Thyroid gland (tissue), 4 donors: ENCODE data around the gene HTR2A. TPM values are rescaled to one million over a fixed set of nuclear protein-coding genes. Genes with fewer than 3 reads are reported as not detected.

Experiments
- DNase-seq, 2 donors: peaks; one replicate each; pipeline ENCODE4 v3.0.0-alpha.2; 2019
- H3K27ac ChIP-seq, 3 donors: fragments of 200-600 bp; sonication (generic); 1 replicate in 2 of 3; 2 replicates in 1 of 3; pipeline ENCODE4 v1.5.1; 2016 to 2019; ENCODE audit warnings: mild to moderate bottlenecking in 1 of 3, moderate library complexity in 1 of 3
- H3K27me3 ChIP-seq: fragments of 200-600 bp; sonication (generic); one replicate; pipeline ENCODE4 v1.5.1; 2019
- H3K36me3 ChIP-seq, 2 donors: fragments of 200-600 bp; sonication (generic); one replicate each; pipeline ENCODE4 v1.5.1; 2016 to 2019
- H3K4me1 ChIP-seq, 2 donors: fragments of 200-600 bp; sonication (generic); one replicate each; pipeline ENCODE4 v1.5.1; 2017 to 2019
- H3K4me3 ChIP-seq, 3 donors: fragments of 200-600 bp; sonication (generic); replicated peaks in 1 of 3; 1 replicate in 2 of 3; 2 replicates in 1 of 3; pipeline ENCODE4 v1.5.1; 2016; ENCODE audit warnings: mild to moderate bottlenecking in 1 of 3
- H3K9me3 ChIP-seq: fragments of 200-600 bp; sonication (generic); one replicate; pipeline ENCODE4 v1.5.1; 2017
- POLR2A ChIP-seq, 2 donors: fragments of 450-650 bp; IDR thresholded peaks; one replicate each; pipeline ENCODE4 v1.6.1; 2017; ENCODE audit warnings: antibody characterized with exemption in 2 of 2, mild to moderate bottlenecking in 2 of 2, moderate library complexity in 1 of 2
- WGBS, 2 donors: methylation state at CpG; one replicate each; pipeline ENCODE4 v1.1.5; 2017; 5-methylcytosine and 5-hydroxymethylcytosine counted together
- intact Hi-C: fragments of 100-400 bp; cut with DNase I; formaldehyde crosslinking; loops from one replicate; pipeline ENCODE4 v1.15.1; 2023
- total RNA-seq, 4 donors: library from RNA; depleted of rRNA; stranded (reverse); fragments of >200 nt; gene quantifications; one replicate each; pipeline ENCODE4 v1.2.3, GENCODE V29; 2016
- TF ChIP-seq, protein P1 (sequence below), 6 experiments: fragments of 200-600 bp in 3 of 6; fragments of 450-650 bp in 3 of 6; sonication (generic) in 3 of 6; IDR thresholded peaks; one replicate each; pipeline ENCODE4 v1.5.1; 2016 to 2019; ENCODE audit warnings: antibody characterized with exemption in 6 of 6, mild to moderate bottlenecking in 2 of 6, inconsistent platforms in 1 of 6, moderate library complexity in 1 of 6

The HTR2A gene
- total RNA-seq, 4 donors from 2014 or later, result 0.22 TPM; not detected in 3

DNA sequence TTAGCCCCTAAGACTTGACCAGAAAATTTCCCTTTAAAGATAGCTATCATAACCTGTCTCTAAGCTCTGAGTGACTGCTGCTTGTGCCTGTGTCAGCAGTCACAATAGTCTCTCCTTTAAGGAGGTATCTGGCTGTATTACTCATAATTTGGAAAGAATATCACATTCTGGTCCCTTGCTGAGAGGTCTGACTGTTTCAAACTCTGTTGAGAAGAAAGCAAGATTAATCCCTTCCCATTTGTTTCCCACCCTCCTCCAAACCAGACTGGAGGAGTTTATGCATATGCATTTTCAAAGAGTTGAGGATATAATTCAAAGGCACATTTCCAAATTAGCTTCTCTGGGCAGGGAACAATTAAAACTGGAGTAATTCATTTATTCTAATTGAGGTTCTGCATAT lies 2.3 kb downstream of the HTR2A start:
- peak overlapping the region in 1 of 3 donors; percentile 38 for H3K27ac ChIP-seq
- intact Hi-C loops, result no loop called here
- H3K4me3 ChIP-seq, result peak overlapping the region in 2 of 3 donors; percentile 29 to 39
- H3K36me3 ChIP-seq, result no peaks in the 10 kb centered on the region
- DNase-seq, result no peak
- H3K4me1 ChIP-seq, result peaks cover 0 to 12% of the 10 kb centered on the region in 2 donors
- no peak for TF ChIP-seq POLR2A (IDR thresholded peaks at IDR 0.05)
- no peaks in the 10 kb centered on the region for H3K9me3 ChIP-seq
- H3K27me3 ChIP-seq, result no peaks in the 10 kb centered on the region

DNA sequence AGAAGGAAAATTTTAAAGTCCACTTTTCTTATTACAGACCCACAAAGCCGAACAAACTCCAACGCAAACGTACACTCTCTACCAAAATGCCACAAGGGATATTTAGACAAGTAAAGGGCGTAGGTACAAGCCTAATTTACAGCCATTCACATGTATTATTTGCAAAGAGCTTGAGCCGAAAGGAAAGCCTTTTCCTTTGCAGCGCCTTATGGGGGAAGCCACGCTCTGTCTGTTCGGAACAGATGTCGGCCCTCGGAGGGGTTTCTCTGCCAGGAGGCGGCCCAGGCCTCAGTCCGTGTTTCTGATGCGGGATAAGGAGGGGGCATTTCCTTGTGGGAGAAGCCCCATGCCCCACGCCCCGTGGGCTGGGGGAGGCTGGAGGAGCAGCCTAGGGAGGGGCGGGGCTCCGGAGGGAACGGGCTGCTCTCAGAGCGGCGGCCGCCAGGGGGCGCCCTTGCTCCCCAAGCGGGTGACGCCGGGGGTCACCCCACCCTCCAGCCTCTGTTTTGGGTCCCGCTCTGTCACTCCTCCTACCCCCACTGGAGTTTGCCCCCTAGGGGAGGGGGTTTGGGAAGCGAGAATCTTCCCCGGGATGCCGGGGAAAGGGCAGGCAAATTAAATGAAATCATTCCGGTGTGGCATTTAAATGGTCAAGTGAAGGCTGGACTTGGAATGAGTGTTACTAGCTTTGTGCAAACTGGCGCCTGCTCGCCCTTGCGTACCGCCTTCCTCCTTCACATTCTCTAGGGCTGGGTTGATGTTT lies 2.9 kb downstream of the HTR2A start:
- Histone ChIP-seq H3K4me3 (peak overlapping the region; percentile 18 to 39 (median 29)), H3K27ac (peak overlapping the region in 1 of 3 donors; percentile 38), H3K27me3 (no peaks in the 10 kb centered on the region), H3K9me3 (no peaks in the 10 kb centered on the region), H3K4me1 (peaks cover 0 to 12% of the 10 kb centered on the region in 2 donors), H3K36me3 (no peaks in the 10 kb centered on the region)
- TF ChIP-seq, protein P1, sequence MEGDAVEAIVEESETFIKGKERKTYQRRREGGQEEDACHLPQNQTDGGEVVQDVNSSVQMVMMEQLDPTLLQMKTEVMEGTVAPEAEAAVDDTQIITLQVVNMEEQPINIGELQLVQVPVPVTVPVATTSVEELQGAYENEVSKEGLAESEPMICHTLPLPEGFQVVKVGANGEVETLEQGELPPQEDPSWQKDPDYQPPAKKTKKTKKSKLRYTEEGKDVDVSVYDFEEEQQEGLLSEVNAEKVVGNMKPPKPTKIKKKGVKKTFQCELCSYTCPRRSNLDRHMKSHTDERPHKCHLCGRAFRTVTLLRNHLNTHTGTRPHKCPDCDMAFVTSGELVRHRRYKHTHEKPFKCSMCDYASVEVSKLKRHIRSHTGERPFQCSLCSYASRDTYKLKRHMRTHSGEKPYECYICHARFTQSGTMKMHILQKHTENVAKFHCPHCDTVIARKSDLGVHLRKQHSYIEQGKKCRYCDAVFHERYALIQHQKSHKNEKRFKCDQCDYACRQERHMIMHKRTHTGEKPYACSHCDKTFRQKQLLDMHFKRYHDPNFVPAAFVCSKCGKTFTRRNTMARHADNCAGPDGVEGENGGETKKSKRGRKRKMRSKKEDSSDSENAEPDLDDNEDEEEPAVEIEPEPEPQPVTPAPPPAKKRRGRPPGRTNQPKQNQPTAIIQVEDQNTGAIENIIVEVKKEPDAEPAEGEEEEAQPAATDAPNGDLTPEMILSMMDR (IDR thresholded peaks at IDR 0.05), result peak; percentile 72 to 99 (median 92)
- TF ChIP-seq POLR2A (IDR thresholded peaks at IDR 0.05), result no peak
- intact Hi-C loops, result no loop called here
- DNase-seq, result peak; percentile 68 to 74
- WGBS, 2 donors, result 2 to 4% methylated on average over 20 to 30 of the region's 34 CpGs

DNA sequence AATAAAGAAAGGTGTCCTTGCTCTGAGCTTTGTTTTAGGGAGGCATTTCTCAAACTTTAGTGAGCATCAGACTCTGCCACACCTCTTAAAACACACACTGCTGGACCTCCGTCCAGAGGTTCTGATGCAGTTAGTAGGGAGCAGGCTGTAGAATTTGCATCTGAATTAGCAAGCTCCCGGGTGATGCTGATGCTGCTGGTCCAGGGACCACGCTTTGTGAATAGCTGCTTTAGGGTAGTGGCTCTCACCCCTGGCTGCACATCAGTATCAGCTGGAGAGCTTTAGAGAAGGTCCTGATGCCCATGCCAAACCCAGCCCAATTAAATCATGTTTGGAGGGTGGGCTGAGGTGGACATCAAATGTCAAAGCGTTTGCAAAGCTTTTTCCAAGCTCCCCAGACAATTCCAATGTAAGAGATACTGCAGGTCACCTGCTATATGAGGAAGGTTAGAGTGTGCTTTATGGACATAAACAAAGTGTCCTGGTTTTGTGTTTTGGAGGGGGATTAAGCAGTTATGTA lies 3.6 kb downstream of the HTR2A start:
- 41 to 64% methylated on average over 4 of the region's 4 CpGs for WGBS, 2 donors
- no peak for DNase-seq
- intact Hi-C loops, result no loop called here
- Histone ChIP-seq H3K27me3 (no peaks in the 10 kb centered on the region), H3K9me3 (no peaks in the 10 kb centered on the region), H3K27ac (no peak overlapping the region), H3K36me3 (no peaks in the 10 kb centered on the region), H3K4me3 (peak overlapping the region in 1 of 3 donors; percentile 39), H3K4me1 (peaks cover 0 to 12% of the 10 kb centered on the region in 2 donors)
- no peak for TF ChIP-seq POLR2A (IDR thresholded peaks at IDR 0.05)
- TF ChIP-seq, protein P1 (IDR thresholded peaks at IDR 0.05), result no peak

DNA sequence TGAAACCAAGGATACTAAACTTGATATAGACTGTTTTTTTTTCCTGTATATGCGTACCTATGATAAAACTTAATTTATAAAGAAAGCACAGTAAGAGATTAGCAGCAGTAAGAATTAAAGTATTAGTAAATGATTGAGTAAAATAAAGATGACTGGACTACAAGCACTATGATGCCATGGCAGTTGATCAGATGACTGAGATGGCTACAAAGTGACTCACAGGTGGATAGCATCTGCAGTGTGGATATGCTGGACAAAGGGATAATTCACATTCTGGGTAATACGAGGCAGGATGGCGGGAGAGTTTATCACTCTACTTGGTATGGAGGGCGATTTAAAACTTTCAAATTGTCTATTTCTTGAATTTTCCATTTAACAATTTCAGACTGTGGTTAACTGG lies 11.8 kb downstream of the HTR2A start:
- no peak overlapping the region for H3K27ac ChIP-seq
- no peaks in the 10 kb centered on the region for H3K4me1 ChIP-seq
- DNase-seq, result no peak
- TF ChIP-seq POLR2A (IDR thresholded peaks at IDR 0.05), result no peak
- TF ChIP-seq, protein P1 (IDR thresholded peaks at IDR 0.05), result no peak
- H3K36me3 ChIP-seq, result no peaks in the 10 kb centered on the region
- intact Hi-C loops, result no loop called here
- no peak overlapping the region for H3K4me3 ChIP-seq
- 91 to 95% methylated on average over 4 of the region's 4 CpGs for WGBS, 2 donors
- no peaks in the 10 kb centered on the region for H3K9me3 ChIP-seq
- no peaks in the 10 kb centered on the region for H3K27me3 ChIP-seq

DNA sequence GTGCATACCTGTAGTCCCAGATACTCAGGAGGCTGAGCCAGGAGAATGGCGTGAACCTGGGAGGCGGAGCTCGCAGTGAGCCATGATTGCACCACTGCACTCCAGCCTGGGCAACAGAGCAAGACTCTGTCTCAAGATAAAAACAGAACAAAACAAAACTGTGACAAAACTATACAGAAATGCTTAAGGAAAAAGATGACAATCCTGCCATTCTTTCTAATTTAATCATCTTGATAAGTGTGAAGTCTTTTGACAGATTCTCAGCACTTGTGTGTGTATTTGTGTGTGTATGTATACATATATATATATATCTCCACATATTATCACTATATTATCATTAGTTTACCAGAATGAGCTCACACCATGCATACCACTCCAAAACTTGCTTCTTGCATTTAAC lies 12.3 kb downstream of the HTR2A start:
- DNase-seq, result no peak
- Histone ChIP-seq H3K27ac (no peak overlapping the region), H3K4me1 (no peaks in the 10 kb centered on the region), H3K9me3 (no peaks in the 10 kb centered on the region), H3K4me3 (no peak overlapping the region), H3K36me3 (no peaks in the 10 kb centered on the region), H3K27me3 (no peaks in the 10 kb centered on the region)
- intact Hi-C loops, result no loop called here
- WGBS, 2 donors, result 92 to 96% methylated on average over 3 of the region's 3 CpGs
- TF ChIP-seq, protein P1 (IDR thresholded peaks at IDR 0.05), result no peak
- TF ChIP-seq POLR2A (IDR thresholded peaks at IDR 0.05), result no peak
